GM23338 (cell line): ENCODE measurements around the gene FABP1. TPM values are rescaled to one million over a fixed set of nuclear protein-coding genes. Genes with fewer than 3 reads are reported as not detected.

Experiments
- ATAC-seq: fragments of 200-7000 bp; cut with Tn5 transposase; 3 replicates; pipeline ENCODE4 v1.9.1; 2020
- DNase-seq: peaks from one replicate; pipeline ENCODE4 v3.0.0-alpha.2; 2015; ENCODE audit warnings: low spot score
- H2AFZ ChIP-seq: fragments of 200-600 bp; sonication (generic); 2 replicates; pipeline ENCODE4 v1.8.0; 2016; ENCODE audit warnings: antibody characterized with exemption, mild to moderate bottlenecking, moderate library complexity
- H3F3A ChIP-seq: fragments of 200-600 bp; sonication (generic); replicated peaks from 2 replicates; pipeline ENCODE4 v1.8.0; 2017; ENCODE audit warnings: antibody characterized with exemption, mixed run types, low read depth
- H3K27ac ChIP-seq: fragments of 200-600 bp; sonication (generic); 2 replicates; pipeline ENCODE4 v1.6.1; 2016; ENCODE audit warnings: low read depth
- H3K27me3 ChIP-seq: fragments of 200-600 bp; sonication (generic); 2 replicates; pipeline ENCODE4 v1.8.0; 2016; ENCODE audit warnings: mild to moderate bottlenecking, mixed run types, moderate library complexity; ENCODE audit not compliant: insufficient read depth
- H3K36me3 ChIP-seq: fragments of 200-600 bp; sonication (generic); 2 replicates; pipeline ENCODE4 v1.8.0; 2016; ENCODE audit warnings: mild to moderate bottlenecking; ENCODE audit not compliant: insufficient read depth
- H3K4me1 ChIP-seq: fragments of 200-600 bp; sonication (generic); 2 replicates; pipeline ENCODE4 v1.8.0; 2016; ENCODE audit warnings: mild to moderate bottlenecking, moderate library complexity; ENCODE audit not compliant: insufficient read depth
- H3K4me2 ChIP-seq: fragments of 200-600 bp; sonication (generic); 2 replicates; pipeline ENCODE4 v1.7.1; 2017; ENCODE audit warnings: mixed run types
- H3K4me3 ChIP-seq: fragments of 200-600 bp; sonication (generic); 2 replicates; pipeline ENCODE4 v1.6.1; 2016; ENCODE audit warnings: mixed run types
- H3K79me2 ChIP-seq: fragments of 200-600 bp; sonication (generic); replicated peaks from 2 replicates; pipeline ENCODE4 v1.8.0; 2017; ENCODE audit warnings: mild to moderate bottlenecking; ENCODE audit not compliant: insufficient read depth
- H3K9me2 ChIP-seq: fragments of 200-600 bp; sonication (generic); 2 replicates; pipeline ENCODE4 v1.8.0; 2017; ENCODE audit not compliant: insufficient read depth
- H4K20me1 ChIP-seq: fragments of 200-600 bp; sonication (generic); replicated peaks from 2 replicates; pipeline ENCODE4 v1.8.0; 2017; ENCODE audit warnings: mild to moderate bottlenecking; ENCODE audit not compliant: insufficient read depth
- H3K27ac Mint-ChIP-seq: 2 replicates; pipeline ENCODE4 v1.8.0; 2020; ENCODE audit warnings: inconsistent platforms, mild to moderate bottlenecking, moderate library complexity, mixed read lengths
- H3K27me3 Mint-ChIP-seq: 3 replicates; pipeline ENCODE4 v1.8.0; 2022; ENCODE audit warnings: low read depth, mild to moderate bottlenecking, moderate library complexity, mixed read lengths, inconsistent platforms; ENCODE audit not compliant: insufficient read depth, poor library complexity
- H3K36me3 Mint-ChIP-seq: 3 replicates; pipeline ENCODE4 v1.8.0; 2021; ENCODE audit warnings: low read depth, mild to moderate bottlenecking, inconsistent platforms, moderate library complexity, mixed read lengths
- H3K4me1 Mint-ChIP-seq: 3 replicates; pipeline ENCODE4 v1.8.0; 2020; ENCODE audit warnings: mild to moderate bottlenecking, inconsistent platforms, mixed read lengths
- H3K4me3 Mint-ChIP-seq: 3 replicates; pipeline ENCODE4 v1.8.0; 2021; ENCODE audit warnings: moderate library complexity, mild to moderate bottlenecking, inconsistent platforms, mixed read lengths
- H3K9me3 Mint-ChIP-seq: 3 replicates; pipeline ENCODE4 v1.8.0; 2020; ENCODE audit warnings: moderate library complexity, mild to moderate bottlenecking, inconsistent platforms, mixed read lengths
- CREB1 ChIP-seq: fragments of 250-450 bp; sonication (Bioruptor Pico); IDR thresholded peaks from 2 replicates; pipeline ENCODE4 v1.5.0; 2020; ENCODE audit warnings: low read depth, mild to moderate bottlenecking, moderate library complexity
- CTCF ChIP-seq, 2 experiments: fragments of 200-600 bp in 1 of 2; sonication (generic) in 1 of 2; conservative IDR thresholded peaks; 2 replicates each; pipeline versions ENCODE4 v1.5.1 to v1.6.1; 2016 to 2017; ENCODE audit warnings: antibody characterized with exemption in 2 of 2, low read depth in 2 of 2, mild to moderate bottlenecking in 2 of 2, moderate library complexity in 1 of 2
- ETS1 ChIP-seq: IDR thresholded peaks from 2 replicates; pipeline ENCODE4 v1.6.1; 2016; ENCODE audit warnings: antibody characterized with exemption
- EZH2 ChIP-seq: fragments of 200-600 bp; sonication (generic); IDR thresholded peaks from one replicate; pipeline ENCODE4 v1.8.0; 2017; ENCODE audit warnings: antibody characterized with exemption, mild to moderate bottlenecking, low read depth; ENCODE audit not compliant: unreplicated experiment
- EZH2phosphoT487 ChIP-seq: fragments of 200-600 bp; sonication (generic); IDR thresholded peaks from one replicate; pipeline ENCODE4 v1.8.1; 2018; ENCODE audit warnings: antibody characterized with exemption; ENCODE audit not compliant: unreplicated experiment
- JUNB ChIP-seq: IDR thresholded peaks from one replicate; pipeline ENCODE4 v1.6.1; 2016; ENCODE audit warnings: antibody characterized with exemption; ENCODE audit not compliant: unreplicated experiment
- NANOG ChIP-seq: IDR thresholded peaks from 2 replicates; pipeline ENCODE4 v1.6.1; 2016; ENCODE audit warnings: antibody characterized with exemption, borderline replicate concordance
- POLR2AphosphoS5 ChIP-seq: IDR thresholded peaks from 2 replicates; pipeline ENCODE4 v1.6.1; 2016; ENCODE audit warnings: antibody characterized with exemption, low read depth
- REST ChIP-seq: IDR thresholded peaks from one replicate; pipeline ENCODE4 v1.6.1; 2018; ENCODE audit warnings: antibody characterized with exemption; ENCODE audit not compliant: unreplicated experiment
- STAT1 ChIP-seq: IDR thresholded peaks from one replicate; pipeline ENCODE4 v1.6.1; 2016; ENCODE audit warnings: antibody characterized with exemption; ENCODE audit not compliant: unreplicated experiment
- ZNF114 ChIP-seq: fragments of 250-450 bp; sonication (Bioruptor Pico); IDR thresholded peaks from 2 replicates; pipeline ENCODE4 v1.5.0; 2020; ENCODE audit warnings: mild to moderate bottlenecking, moderate library complexity
- ZNF331 ChIP-seq: fragments of 250-450 bp; sonication (Bioruptor Pico); IDR thresholded peaks from 2 replicates; pipeline ENCODE4 v1.5.0; 2020; ENCODE audit warnings: low read depth, mild to moderate bottlenecking, moderate library complexity
- ZNF462 ChIP-seq: fragments of 250-450 bp; sonication (Bioruptor Pico); IDR thresholded peaks from 2 replicates; pipeline ENCODE4 v1.5.0; 2020; ENCODE audit warnings: mild to moderate bottlenecking, moderate library complexity
- polyA plus RNA-seq: library from polyadenylated mRNA; unstranded; fragments of >200 nt; fragmentation: Nextera tagmentation; extraction: Ambion mirVana; gene quantifications from 2 replicates; pipeline ENCODE4 v1.2.1, GENCODE V29; 2016
- total RNA-seq: library from RNA; depleted of rRNA; stranded (reverse); fragments of >200 nt; shearing (Covaris generic); gene quantifications from 2 replicates; pipeline ENCODE4 v1.2.3, GENCODE V29; 2014

Gene FABP1
- total and polyA plus RNA-seq, 2 experiments from 2014 or later = not detected

- Histone ChIP-seq H3K79me2 (no peaks in the 10 kb centered on the region), H3K27me3 (no peaks in the 10 kb centered on the region), H3K4me3 (no peak overlapping the region), H4K20me1 (no peaks in the 10 kb centered on the region), H3K4me2 (no peak overlapping the region), H2AFZ (no peak overlapping the region), H3K9me2 (no peaks in the 10 kb centered on the region), H3K4me1 (no peaks in the 10 kb centered on the region), H3K27ac (no peak overlapping the region), H3F3A (no peaks in the 10 kb centered on the region), H3K36me3 (no peaks in the 10 kb centered on the region)
- no peaks in the 10 kb centered on the region for H3K4me1 Mint-ChIP-seq
- no peaks in the 10 kb centered on the region for H3K36me3 Mint-ChIP-seq
- ATAC-seq = no peak
- no peaks in the 10 kb centered on the region; the same call in 2 of the 3 replicates for H3K9me3 Mint-ChIP-seq
- H3K27ac Mint-ChIP-seq = no peak overlapping the region
- peaks cover 2% of the 10 kb centered on the region for H3K27me3 Mint-ChIP-seq
- TF ChIP-seq ETS1 = no peak
- TF ChIP-seq ZNF331 (CRISPR knock-in tag) = no peak
- no peak for TF ChIP-seq ZNF114 (CRISPR knock-in tag)
- TF ChIP-seq CREB1 (CRISPR knock-in tag) = no peak
- TF ChIP-seq REST = no peak
- no peak for TF ChIP-seq CTCF (conservative IDR thresholded peaks at IDR 0.05; ENCODE audit: low read depth in 2 of 2)
- no peak for TF ChIP-seq STAT1
- no peak for TF ChIP-seq EZH2
- no peak for TF ChIP-seq JUNB
- TF ChIP-seq POLR2AphosphoS5 = no peak
- TF ChIP-seq EZH2phosphoT487 = no peak
- no peak for TF ChIP-seq NANOG
- TF ChIP-seq ZNF462 = no peak
- no peak for DNase-seq
- H3K4me3 Mint-ChIP-seq = no peak overlapping the region
Measured at GRCh38 chr2:88139804-88140203, 11.9 kb upstream of the FABP1 start.
